Keratinocyte (primary cell): ENCODE measurements around the gene TTR. TPM values are rescaled to one million over a fixed set of nuclear protein-coding genes. Genes with fewer than 3 reads are reported as not detected.

Source experiments
- DNase-seq: peaks from one replicate; pipeline ENCODE4 v3.0.0-alpha.2; 2011; ENCODE audit warnings: low read depth, missing footprints, low spot score
- FAIRE-seq: peaks from 2 replicates; lab custom pipeline; 2011; peaks lifted over from hg19 to GRCh38; lab: Jason Lieb, UNC
- H2AFZ ChIP-seq: 2 replicates; pipeline ENCODE4 v1.6.0; 2012; ENCODE audit warnings: low read length, control low read depth, inconsistent platforms; ENCODE audit not compliant: control insufficient read depth
- H3K27ac ChIP-seq: 2 replicates; pipeline ENCODE4 v1.5.1; 2011; ENCODE audit warnings: low read length; ENCODE audit not compliant: control insufficient read depth, insufficient read depth
- H3K27me3 ChIP-seq: 3 replicates; pipeline ENCODE4 v1.6.0; 2011; ENCODE audit warnings: low read length; ENCODE audit not compliant: control insufficient read depth, insufficient read depth; ENCODE audit errors: extremely low read depth
- H3K36me3 ChIP-seq, 2 experiments: 2 replicates in 1 of 2; 3 replicates in 1 of 2; pipeline ENCODE4 v1.5.1; 2011; ENCODE audit warnings: low read length in 2 of 2, mild to moderate bottlenecking in 1 of 2; ENCODE audit not compliant: control insufficient read depth in 2 of 2, insufficient read depth in 2 of 2; ENCODE audit errors: extremely low read depth in 1 of 2
- H3K4me1 ChIP-seq: 3 replicates; pipeline ENCODE4 v1.5.1; 2011; ENCODE audit warnings: low read length; ENCODE audit not compliant: control insufficient read depth, insufficient read depth; ENCODE audit errors: extremely low read depth
- H3K4me2 ChIP-seq: 3 replicates; pipeline ENCODE4 v1.6.0; 2011; ENCODE audit warnings: low read depth, low read length; ENCODE audit not compliant: control insufficient read depth, insufficient read depth; ENCODE audit errors: extremely low read depth
- H3K4me3 ChIP-seq, 3 experiments: fragments of 200-600 bp in 1 of 3; sonication (generic) in 1 of 3; 2 replicates in 2 of 3; 3 replicates in 1 of 3; pipeline ENCODE4 v1.5.1; 2011 to 2016; ENCODE audit warnings: low read length in 3 of 3, mild to moderate bottlenecking in 3 of 3, control low read depth in 2 of 3, inconsistent platforms in 1 of 3, low read depth in 1 of 3, mixed read lengths in 1 of 3, mixed run types in 1 of 3, moderate library complexity in 1 of 3; ENCODE audit not compliant: control insufficient read depth in 2 of 3, insufficient read depth in 2 of 3; ENCODE audit errors: extremely low read depth in 1 of 3
- H3K79me2 ChIP-seq: 2 replicates; pipeline ENCODE4 v1.6.0; 2012; ENCODE audit warnings: low read length; ENCODE audit not compliant: control insufficient read depth, insufficient read depth
- H3K9ac ChIP-seq: 3 replicates; pipeline ENCODE4 v1.6.0; 2011; ENCODE audit warnings: low read length; ENCODE audit not compliant: control insufficient read depth, insufficient read depth; ENCODE audit errors: extremely low read depth
- H3K9me1 ChIP-seq: 3 replicates; pipeline ENCODE4 v1.6.0; 2011; ENCODE audit warnings: low read length; ENCODE audit not compliant: control insufficient read depth, insufficient read depth; ENCODE audit errors: extremely low read depth
- H3K9me3 ChIP-seq: 2 replicates; pipeline ENCODE4 v1.5.1; 2012; ENCODE audit warnings: low read depth, low read length; ENCODE audit not compliant: control insufficient read depth
- H4K20me1 ChIP-seq: 3 replicates; pipeline ENCODE4 v1.6.0; 2011; ENCODE audit warnings: low read length; ENCODE audit not compliant: control insufficient read depth, insufficient read depth; ENCODE audit errors: extremely low read depth
- CTCF ChIP-seq, 3 experiments: IDR thresholded peaks in 1 of 3; conservative IDR thresholded peaks in 1 of 3; optimal IDR thresholded peaks in 1 of 3; 2 replicates in 2 of 3; 3 replicates in 1 of 3; pipeline versions ENCODE3 to v1.5.1; 2011; ENCODE audit warnings: low read length in 3 of 3, mild to moderate bottlenecking in 3 of 3, moderate library complexity in 2 of 3, control low read depth in 1 of 3, inconsistent platforms in 1 of 3; ENCODE audit not compliant: insufficient read depth in 2 of 3; ENCODE audit errors: extremely low read depth in 1 of 3
- EZH2 ChIP-seq: IDR thresholded peaks from one replicate; pipeline ENCODE4 v1.6.1; 2012; ENCODE audit warnings: inconsistent platforms, mild to moderate bottlenecking, low read length, moderate library complexity
- dilution Hi-C: fragments of 300-500 bp; cut with MboI; formaldehyde crosslinking; loops from one replicate; pipeline ENCODE4 v1.7.0; 2020; ENCODE audit warnings: low sequenced_read_pairs; ENCODE audit not compliant: extremely low pct_ligation_motif_present
- polyA plus RNA-seq, 5 experiments: library from polyadenylated mRNA; depleted of rRNA in 3 of 5; stranded (reverse) in 3 of 5; stranded (forward) in 1 of 5; unstranded in 1 of 5; fragments of >200 nt; gene quantifications; 1 replicate in 1 of 5; 2 replicates in 3 of 5; 3 replicates in 1 of 5; pipeline versions ENCODE4 v1.2.1 to v1.2.3, GENCODE V29; 2011 to 2012; ENCODE audit warnings: missing spikeins in 2 of 5, low read depth in 1 of 5, low replicate concordance in 1 of 5

Gene TTR
- polyA plus RNA-seq, 1 donor (not counting 4 experiments of a cell fraction or from before 2014, with no cell fraction given) = not detected

GRCh38 chr18:31607384-31607783 is 15.7 kb downstream of the TTR start:
- DNase-seq (no peak), FAIRE-seq (no peak)
- Histone ChIP-seq H3K27me3 (no peaks in the 10 kb centered on the region), H3K36me3 (no peaks in the 10 kb centered on the region), H3K27ac (no peak overlapping the region), H3K4me1 (peaks cover 3% of the 10 kb centered on the region), H3K79me2 (no peaks in the 10 kb centered on the region), H2AFZ (no peak overlapping the region), H3K9ac (no peak overlapping the region), H3K4me3 (no peak overlapping the region), H3K4me2 (no peak overlapping the region), H4K20me1 (no peaks in the 10 kb centered on the region), H3K9me1 (no peaks in the 10 kb centered on the region), H3K9me3 (no peaks in the 10 kb centered on the region)
- dilution Hi-C loops = no loop called here
- TF ChIP-seq CTCF (optimal IDR thresholded peaks at IDR 0.05 in 1 of 3, IDR thresholded peaks at IDR 0.05 in 1 of 3, conservative IDR thresholded peaks at IDR 0.05 in 1 of 3; ENCODE audit: extremely low read depth in 1 of 3, insufficient read depth in 2 of 3, low read length in 3 of 3) (no peak), EZH2 (no peak)

GRCh38 chr18:31609886-31610285 is 18.2 kb downstream of the TTR start:
- Histone ChIP-seq H4K20me1 (no peaks in the 10 kb centered on the region), H3K4me1 (no peaks in the 10 kb centered on the region), H3K36me3 (no peaks in the 10 kb centered on the region), H3K9me1 (no peaks in the 10 kb centered on the region), H3K27ac (no peak overlapping the region), H3K4me3 (no peak overlapping the region), H3K9me3 (no peaks in the 10 kb centered on the region), H3K79me2 (no peaks in the 10 kb centered on the region), H3K9ac (no peak overlapping the region), H3K4me2 (no peak overlapping the region), H2AFZ (no peak overlapping the region), H3K27me3 (no peaks in the 10 kb centered on the region)
- TF ChIP-seq EZH2 (no peak), CTCF (optimal IDR thresholded peaks at IDR 0.05 in 1 of 3, IDR thresholded peaks at IDR 0.05 in 1 of 3, conservative IDR thresholded peaks at IDR 0.05 in 1 of 3; ENCODE audit: extremely low read depth in 1 of 3, insufficient read depth in 2 of 3, low read length in 3 of 3) (no peak)
- FAIRE-seq (no peak), DNase-seq (no peak)
- dilution Hi-C loops = no loop called here
